Activated B cell treated with CpG ODN at 0.5 μM for 24 hours (primary cell): Measurements from ENCODE around the gene NEUROG1. TPM values are rescaled to one million over a fixed set of nuclear protein-coding genes. Genes with fewer than 3 reads are reported as not detected.

Source experiments
- ATAC-seq: fragments of 200-7000 bp; cut with Tn5 transposase; one replicate; pipeline ENCODE4 v1.10.0; 2021; ENCODE audit warnings: low read depth, mild to moderate bottlenecking, moderate library complexity
- CTCF ChIA-PET: fragments of 350-600 bp; sonication (Branson Sonifier 250); formaldehyde crosslinking; loops from one replicate; lab custom pipeline; 2021; ENCODE audit warnings: antibody characterized with exemption; lab: Charles Lee
- POLR2A ChIA-PET: fragments of 350-600 bp; sonication (Branson Sonifier 250); formaldehyde crosslinking; loops from one replicate; lab custom pipeline; 2021; ENCODE audit warnings: antibody characterized with exemption; lab: Charles Lee
- DNase-seq: peaks from one replicate; pipeline ENCODE4 v3.0.0; 2022
- H3K27ac Mint-ChIP-seq: one replicate; pipeline ENCODE4 v1.8.0; 2020; ENCODE audit warnings: mixed read lengths
- H3K27me3 Mint-ChIP-seq: one replicate; pipeline ENCODE4 v1.8.0; 2021; ENCODE audit warnings: mixed read lengths
- H3K36me3 Mint-ChIP-seq: one replicate; pipeline ENCODE4 v1.8.0; 2021; ENCODE audit warnings: low read depth, mixed read lengths
- H3K4me1 Mint-ChIP-seq: one replicate; pipeline ENCODE4 v1.8.0; 2021; ENCODE audit warnings: mixed read lengths
- H3K4me3 Mint-ChIP-seq: one replicate; pipeline ENCODE4 v1.8.0; 2020; ENCODE audit warnings: mild to moderate bottlenecking, mixed read lengths
- H3K9me3 Mint-ChIP-seq: one replicate; pipeline ENCODE4 v1.8.0; 2020; ENCODE audit warnings: mixed read lengths
- intact Hi-C: fragments of 100-400 bp; cut with micrococcal nuclease; formaldehyde crosslinking; loops from one replicate; pipeline ENCODE4 v1.15.1; 2024
- total RNA-seq: library from RNA; stranded (reverse); gene quantifications from 2 replicates; pipeline ENCODE4 v1.2.3, GENCODE V29; 2022
- TF ChIP-seq, protein P1 (sequence below): fragments of 200-600 bp; IDR thresholded peaks from one replicate; pipeline ENCODE4 v1.8.0; 2022; ENCODE audit warnings: antibody characterized with exemption, mild to moderate bottlenecking

NEUROG1 gene
- total RNA-seq, 1 donor from 2014 or later = not detected

DNA sequence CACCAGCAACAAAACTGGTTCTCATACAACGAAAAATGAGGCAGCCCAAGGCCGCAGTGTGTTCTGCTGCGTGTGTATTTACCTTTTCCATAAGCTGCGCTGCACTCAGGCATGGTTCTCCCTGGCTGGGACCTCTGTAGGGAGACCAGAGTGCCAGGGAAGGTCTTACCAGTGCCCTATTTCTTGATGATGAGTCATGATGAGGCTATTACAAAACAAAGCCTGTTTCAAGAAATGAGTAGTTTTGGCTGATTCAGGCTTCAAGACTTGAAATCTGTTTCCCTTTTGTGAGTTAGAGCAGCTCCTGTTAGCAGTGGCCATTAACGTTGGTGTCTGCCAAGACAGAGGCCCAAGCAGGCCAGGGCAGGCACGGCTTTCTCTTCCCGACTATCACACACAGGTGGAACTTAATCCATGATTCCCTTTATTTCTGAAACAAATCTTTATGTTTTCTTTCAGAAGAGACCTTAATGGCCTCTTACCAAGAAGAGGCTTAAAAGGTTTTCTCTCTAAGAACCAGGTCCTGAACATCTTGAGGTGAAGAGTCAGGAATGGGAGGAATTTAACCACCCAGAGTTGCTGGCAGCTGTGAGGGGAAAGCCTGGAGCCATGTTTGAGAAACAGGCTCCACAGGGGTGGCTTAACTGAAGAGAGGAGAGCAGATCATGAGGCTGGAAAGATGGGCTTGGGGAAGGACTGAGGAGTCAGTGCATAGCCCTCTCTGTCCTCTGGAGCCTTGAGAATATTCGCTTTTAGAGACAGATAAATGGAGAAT, 42.2 kb downstream of the NEUROG1 start:
- intact Hi-C loops = loop anchor here (5.0 kb wide), 2 partner anchors 49 to 461 kb away; partner anchors contain the start of gene PITX1
- Mint-ChIP-seq H3K36me3 (no peaks in the 10 kb centered on the region), H3K9me3 (no peaks in the 10 kb centered on the region), H3K4me1 (peaks cover 4% of the 10 kb centered on the region), H3K27ac (no peak overlapping the region), H3K27me3 (peaks cover 51% of the 10 kb centered on the region), H3K4me3 (no peak overlapping the region)
- CTCF ChIA-PET = no interaction called here
- ATAC-seq (no peak), DNase-seq (no peak)
- TF ChIP-seq, protein P1, sequence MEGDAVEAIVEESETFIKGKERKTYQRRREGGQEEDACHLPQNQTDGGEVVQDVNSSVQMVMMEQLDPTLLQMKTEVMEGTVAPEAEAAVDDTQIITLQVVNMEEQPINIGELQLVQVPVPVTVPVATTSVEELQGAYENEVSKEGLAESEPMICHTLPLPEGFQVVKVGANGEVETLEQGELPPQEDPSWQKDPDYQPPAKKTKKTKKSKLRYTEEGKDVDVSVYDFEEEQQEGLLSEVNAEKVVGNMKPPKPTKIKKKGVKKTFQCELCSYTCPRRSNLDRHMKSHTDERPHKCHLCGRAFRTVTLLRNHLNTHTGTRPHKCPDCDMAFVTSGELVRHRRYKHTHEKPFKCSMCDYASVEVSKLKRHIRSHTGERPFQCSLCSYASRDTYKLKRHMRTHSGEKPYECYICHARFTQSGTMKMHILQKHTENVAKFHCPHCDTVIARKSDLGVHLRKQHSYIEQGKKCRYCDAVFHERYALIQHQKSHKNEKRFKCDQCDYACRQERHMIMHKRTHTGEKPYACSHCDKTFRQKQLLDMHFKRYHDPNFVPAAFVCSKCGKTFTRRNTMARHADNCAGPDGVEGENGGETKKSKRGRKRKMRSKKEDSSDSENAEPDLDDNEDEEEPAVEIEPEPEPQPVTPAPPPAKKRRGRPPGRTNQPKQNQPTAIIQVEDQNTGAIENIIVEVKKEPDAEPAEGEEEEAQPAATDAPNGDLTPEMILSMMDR = no peak
- POLR2A ChIA-PET = no interaction called here

DNA sequence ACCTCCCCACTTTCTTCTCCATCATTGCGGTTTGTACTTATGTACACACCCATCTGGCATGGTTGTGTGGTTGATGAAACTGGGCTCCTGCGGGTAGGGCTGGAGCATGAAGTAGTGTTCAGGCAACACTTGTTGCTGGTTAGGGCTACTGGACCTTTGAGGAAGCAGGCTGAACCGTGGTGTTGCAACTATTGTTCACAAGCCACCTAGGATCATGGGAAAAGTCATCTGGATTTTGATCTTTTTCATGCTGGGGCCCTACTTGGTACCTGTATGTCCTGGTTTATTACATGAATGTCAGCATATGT, 43.5 kb downstream of the NEUROG1 start:
- Mint-ChIP-seq H3K36me3 (no peaks in the 10 kb centered on the region), H3K4me3 (no peak overlapping the region), H3K9me3 (no peaks in the 10 kb centered on the region), H3K27ac (no peak overlapping the region), H3K4me1 (peaks cover 4% of the 10 kb centered on the region), H3K27me3 (peaks cover 64% of the 10 kb centered on the region)
- intact Hi-C loops = loop anchor here (5.0 kb wide), 2 partner anchors 50 to 460 kb away; partner anchors contain the start of gene PITX1
- ChIA-PET POLR2A (no interaction called here), CTCF (no interaction called here)
- TF ChIP-seq, protein P1 = no peak
- no peak for DNase-seq
- no peak for ATAC-seq

DNA sequence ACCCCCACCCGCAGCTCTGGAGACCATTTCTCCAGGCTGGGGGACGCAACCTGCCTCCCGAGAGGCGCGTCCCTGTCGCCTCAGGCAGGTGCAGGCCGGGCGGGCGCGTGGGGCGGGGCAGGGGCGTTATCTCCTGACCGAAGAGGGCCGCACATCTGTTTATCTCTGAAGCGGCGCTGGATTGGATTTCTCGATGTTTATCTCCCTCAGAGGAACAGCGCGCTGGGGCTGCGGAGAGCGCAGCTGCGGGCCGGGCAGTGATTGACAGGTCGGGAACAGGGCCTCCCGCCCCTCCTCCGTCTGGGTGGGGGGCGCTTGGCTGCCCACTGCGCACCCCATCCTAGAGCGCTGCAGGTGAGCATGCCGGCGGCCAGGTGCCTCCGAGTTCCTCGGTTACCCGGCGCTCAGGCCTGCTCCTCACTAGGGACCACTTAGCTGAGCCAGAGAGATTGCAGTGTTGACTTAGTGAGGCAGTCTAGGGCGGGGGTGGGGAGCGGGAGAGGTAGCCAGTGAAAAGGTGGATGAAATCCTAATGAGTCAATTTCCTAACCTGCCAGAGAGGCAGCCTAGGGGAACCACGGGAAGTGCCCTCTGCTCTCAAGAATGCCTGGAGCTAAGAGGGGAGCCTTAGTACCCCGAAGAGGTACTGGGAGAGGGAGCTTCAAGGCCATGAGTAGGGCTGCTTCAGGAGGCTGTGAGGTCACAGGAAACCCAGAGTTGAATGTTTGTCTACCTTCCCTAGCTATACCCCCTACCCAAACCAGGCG, 44.0 kb downstream of the NEUROG1 start:
- ATAC-seq = no peak
- intact Hi-C loops = loop anchor here (5.0 kb wide), 2 partner anchors 51 to 459 kb away; partner anchors contain the start of gene PITX1
- Mint-ChIP-seq H3K4me1 (peaks cover 4% of the 10 kb centered on the region), H3K27ac (no peak overlapping the region), H3K4me3 (no peak overlapping the region), H3K27me3 (peaks cover 65% of the 10 kb centered on the region), H3K9me3 (no peaks in the 10 kb centered on the region), H3K36me3 (no peaks in the 10 kb centered on the region)
- DNase-seq = no peak
- TF ChIP-seq, protein P1 = no peak
- CTCF ChIA-PET = no interaction called here
- POLR2A ChIA-PET = no interaction called here

DNA sequence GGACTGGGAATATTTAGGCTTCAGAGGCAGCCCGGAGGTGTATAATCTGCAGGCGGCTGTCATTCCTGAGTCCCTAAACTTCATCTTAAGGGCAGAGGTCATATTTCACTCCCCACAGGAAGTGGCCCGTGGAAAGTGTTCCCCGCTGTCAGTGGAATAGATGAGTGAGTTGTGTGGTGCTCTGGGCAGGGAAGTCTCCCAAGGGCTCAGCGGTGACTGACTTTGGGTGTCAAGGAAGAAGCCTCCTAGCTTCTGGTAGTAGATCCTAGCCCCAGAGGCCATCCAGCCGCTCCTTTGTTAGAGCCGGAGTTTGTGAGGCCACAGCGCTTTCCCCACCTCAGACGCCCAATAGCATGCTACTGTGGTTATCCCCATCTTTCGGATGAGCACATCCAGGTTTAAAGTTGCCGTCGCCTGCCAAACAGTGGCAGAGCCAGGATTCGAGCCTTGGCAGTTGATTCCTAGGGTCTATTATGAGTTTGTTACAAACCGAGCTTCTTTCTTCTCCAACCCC, 44.7 kb downstream of the NEUROG1 start:
- Mint-ChIP-seq H3K36me3 (no peaks in the 10 kb centered on the region), H3K4me3 (no peak overlapping the region), H3K27me3 (peaks cover 67% of the 10 kb centered on the region), H3K4me1 (peaks cover 4% of the 10 kb centered on the region), H3K9me3 (no peaks in the 10 kb centered on the region), H3K27ac (no peak overlapping the region)
- intact Hi-C loops = loop anchor here (5.0 kb wide), 2 partner anchors 51 to 459 kb away; partner anchors contain the start of gene PITX1
- ATAC-seq (no peak), DNase-seq (no peak)
- CTCF ChIA-PET = no interaction called here
- TF ChIP-seq, protein P1 = no peak
- POLR2A ChIA-PET = no interaction called here
